GM10248 (cell line): ENCODE measurements around the gene PLA2G4C.
"Not testable (repeated sequence)": the region's sequence is repeated elsewhere in the genome, so short reads cannot be mapped to it uniquely, and the experiment has no call there.

ENCODE experiments used
- CTCF ChIA-PET: fragments of 300-600 bp; sonication (Branson Sonifier 250); formaldehyde crosslinking; extraction: SDS; loops from one replicate; lab custom pipeline; 2021; ENCODE audit warnings: antibody characterized with exemption; lab: Yijun Ruan, JAX
- POLR2A ChIA-PET: fragments of 350-650 bp; sonication (Branson Sonifier 250); formaldehyde crosslinking; extraction: SDS; loops from one replicate; lab custom pipeline; 2020; ENCODE audit warnings: antibody characterized with exemption; lab: Yijun Ruan, JAX
- DNase-seq: peaks from one replicate; pipeline ENCODE4 v3.0.0; 2012; ENCODE audit errors: extremely low spot score
- CTCF ChIP-seq: IDR thresholded peaks from 2 replicates; pipeline ENCODE4 v1.5.1; 2012; ENCODE audit warnings: mild to moderate bottlenecking, low read depth; ENCODE audit errors: extremely low read depth, missing control alignments, control extremely low read depth

Gene PLA2G4C

GRCh38 chr19:48085904-48086864, 24.4 kb downstream of the PLA2G4C start:
- ChIA-PET CTCF (interaction anchor here (0.9 to 2.9 kb wide), 5 partner anchors 11 to 57 kb away, joined by 3 to 9 read pairs (median 3); partner anchors contain the start of gene PLA2G4C), POLR2A (no interaction called here)
- no peak for DNase-seq
- no peak for TF ChIP-seq CTCF

GRCh38 chr19:48085076-48085475, 25.5 kb downstream of the PLA2G4C start:
- ChIA-PET POLR2A (no interaction called here), CTCF (interaction anchor here (1.0 to 2.9 kb wide), 2 partner anchors 13 to 17 kb away, joined by 3 to 9 read pairs; no protein-coding TSS in a partner anchor)
- no peak for DNase-seq
- no peak for TF ChIP-seq CTCF

- POLR2A ChIA-PET, result no interaction called here
- no peak for TF ChIP-seq CTCF
- CTCF ChIA-PET, result no interaction called here
- DNase-seq, result no peak
Observed at GRCh38 chr19:48081106-48081505, 29.5 kb downstream of the PLA2G4C start.

GRCh38 chr19:48070177-48070769, 40.3 kb downstream of the PLA2G4C start:
- DNase-seq, POLR2A ChIA-PET, CTCF ChIA-PET: not testable (repeated sequence)

GRCh38 chr19:48069435-48069834, 41.2 kb downstream of the PLA2G4C start:
- no peak for TF ChIP-seq CTCF
- ChIA-PET CTCF (no interaction called here), POLR2A (no interaction called here)
- DNase-seq, result no peak

GRCh38 chr19:48064509-48064908, 46.1 kb downstream of the PLA2G4C start:
- ChIA-PET CTCF (no interaction called here), POLR2A (no interaction called here)
- no peak for TF ChIP-seq CTCF
- no peak for DNase-seq
